GM12878 (cell line): ENCODE measurements around the gene RSPRY1.
"Not testable (repeated sequence)": the region's sequence is repeated elsewhere in the genome, so short reads cannot be mapped to it uniquely, and the experiment has no call there.

Experiments
- ASH2L ChIP-seq: fragments of 300-600, 200-600 bp; sonication (generic); IDR thresholded peaks from 2 replicates; pipeline ENCODE4 v1.6.1; 2017; ENCODE audit warnings: low read depth, mild to moderate bottlenecking, borderline replicate concordance
- BRCA1 ChIP-seq: IDR thresholded peaks from 2 replicates; pipeline ENCODE4 v1.6.1; 2011; ENCODE audit warnings: low read depth, low read length, improper control_type of control experiment
- CREB1 ChIP-seq: IDR thresholded peaks from 2 replicates; pipeline ENCODE4 v1.6.1; 2012; ENCODE audit warnings: low read depth, mild to moderate bottlenecking, inconsistent platforms
- POLR2A ChIP-seq: IDR thresholded peaks from 2 replicates; pipeline ENCODE4 v1.6.1; 2011; ENCODE audit warnings: low read depth, mild to moderate bottlenecking, low read length
- POLR2AphosphoS2 ChIP-seq: IDR thresholded peaks from 2 replicates; pipeline ENCODE4 v1.6.1; 2011; ENCODE audit warnings: low read depth, mild to moderate bottlenecking, low read length, improper control_type of control experiment, moderate library complexity
- RAD21 ChIP-seq: IDR thresholded peaks from 2 replicates; pipeline ENCODE4 v1.6.1; 2011; ENCODE audit warnings: mild to moderate bottlenecking, low read depth, low read length, moderate library complexity; ENCODE audit not compliant: insufficient read depth
- RCOR1 ChIP-seq: conservative IDR thresholded peaks from 2 replicates; pipeline ENCODE4 v1.6.1; 2012; ENCODE audit warnings: low read depth, low read length, improper control_type of control experiment
- SRF ChIP-seq, 2 experiments: IDR thresholded peaks; 2 replicates each; pipeline ENCODE4 v1.6.1; 2011; ENCODE audit warnings: low read depth in 2 of 2, low read length in 2 of 2, mild to moderate bottlenecking in 1 of 2, moderate library complexity in 1 of 2
- TF ChIP-seq, protein P1 (sequence below), 3 experiments: IDR thresholded peaks in 2 of 3; conservative IDR thresholded peaks in 1 of 3; 2 replicates each; pipeline ENCODE4 v1.5.1; 2011; ENCODE audit warnings: low read depth in 3 of 3, low read length in 3 of 3, mild to moderate bottlenecking in 3 of 3, control low read depth in 2 of 3, moderate library complexity in 2 of 3, inconsistent platforms in 1 of 3, mixed read lengths in 1 of 3; ENCODE audit not compliant: control insufficient read depth in 2 of 3, insufficient read depth in 1 of 3; ENCODE audit errors: extremely low read depth in 1 of 3
- TF ChIP-seq, protein P2 (sequence below): IDR thresholded peaks from 2 replicates; pipeline ENCODE4 v1.6.1; 2012; ENCODE audit warnings: low read depth, low read length, improper control_type of control experiment
- TF ChIP-seq, protein P3 (sequence below): fragments of 450-650 bp; formaldehyde crosslinking; IDR thresholded peaks from 2 replicates; pipeline ENCODE4 v1.5.0; 2022; ENCODE audit warnings: mild to moderate bottlenecking, missing genetic modification characterization

- not testable (repeated sequence) for TF ChIP-seq RCOR1; POLR2AphosphoS2; POLR2A; BRCA1; CREB1; SRF (IDR thresholded peaks at IDR 0.05; ENCODE audit: low read depth in 2 of 2, low read length in 2 of 2); RAD21; ASH2L
- TF ChIP-seq, protein P1, sequence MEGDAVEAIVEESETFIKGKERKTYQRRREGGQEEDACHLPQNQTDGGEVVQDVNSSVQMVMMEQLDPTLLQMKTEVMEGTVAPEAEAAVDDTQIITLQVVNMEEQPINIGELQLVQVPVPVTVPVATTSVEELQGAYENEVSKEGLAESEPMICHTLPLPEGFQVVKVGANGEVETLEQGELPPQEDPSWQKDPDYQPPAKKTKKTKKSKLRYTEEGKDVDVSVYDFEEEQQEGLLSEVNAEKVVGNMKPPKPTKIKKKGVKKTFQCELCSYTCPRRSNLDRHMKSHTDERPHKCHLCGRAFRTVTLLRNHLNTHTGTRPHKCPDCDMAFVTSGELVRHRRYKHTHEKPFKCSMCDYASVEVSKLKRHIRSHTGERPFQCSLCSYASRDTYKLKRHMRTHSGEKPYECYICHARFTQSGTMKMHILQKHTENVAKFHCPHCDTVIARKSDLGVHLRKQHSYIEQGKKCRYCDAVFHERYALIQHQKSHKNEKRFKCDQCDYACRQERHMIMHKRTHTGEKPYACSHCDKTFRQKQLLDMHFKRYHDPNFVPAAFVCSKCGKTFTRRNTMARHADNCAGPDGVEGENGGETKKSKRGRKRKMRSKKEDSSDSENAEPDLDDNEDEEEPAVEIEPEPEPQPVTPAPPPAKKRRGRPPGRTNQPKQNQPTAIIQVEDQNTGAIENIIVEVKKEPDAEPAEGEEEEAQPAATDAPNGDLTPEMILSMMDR (IDR thresholded peaks at IDR 0.05 in 2 of 3, conservative IDR thresholded peaks at IDR 0.05 in 1 of 3; ENCODE audit: control insufficient read depth in 2 of 3, extremely low read depth in 1 of 3, insufficient read depth in 1 of 3, low read depth in 3 of 3, low read length in 3 of 3), result not testable (repeated sequence)
- TF ChIP-seq, protein P2, sequence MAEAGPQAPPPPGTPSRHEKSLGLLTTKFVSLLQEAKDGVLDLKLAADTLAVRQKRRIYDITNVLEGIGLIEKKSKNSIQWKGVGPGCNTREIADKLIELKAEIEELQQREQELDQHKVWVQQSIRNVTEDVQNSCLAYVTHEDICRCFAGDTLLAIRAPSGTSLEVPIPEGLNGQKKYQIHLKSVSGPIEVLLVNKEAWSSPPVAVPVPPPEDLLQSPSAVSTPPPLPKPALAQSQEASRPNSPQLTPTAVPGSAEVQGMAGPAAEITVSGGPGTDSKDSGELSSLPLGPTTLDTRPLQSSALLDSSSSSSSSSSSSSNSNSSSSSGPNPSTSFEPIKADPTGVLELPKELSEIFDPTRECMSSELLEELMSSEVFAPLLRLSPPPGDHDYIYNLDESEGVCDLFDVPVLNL, result not testable (repeated sequence)
- TF ChIP-seq, protein P3, sequence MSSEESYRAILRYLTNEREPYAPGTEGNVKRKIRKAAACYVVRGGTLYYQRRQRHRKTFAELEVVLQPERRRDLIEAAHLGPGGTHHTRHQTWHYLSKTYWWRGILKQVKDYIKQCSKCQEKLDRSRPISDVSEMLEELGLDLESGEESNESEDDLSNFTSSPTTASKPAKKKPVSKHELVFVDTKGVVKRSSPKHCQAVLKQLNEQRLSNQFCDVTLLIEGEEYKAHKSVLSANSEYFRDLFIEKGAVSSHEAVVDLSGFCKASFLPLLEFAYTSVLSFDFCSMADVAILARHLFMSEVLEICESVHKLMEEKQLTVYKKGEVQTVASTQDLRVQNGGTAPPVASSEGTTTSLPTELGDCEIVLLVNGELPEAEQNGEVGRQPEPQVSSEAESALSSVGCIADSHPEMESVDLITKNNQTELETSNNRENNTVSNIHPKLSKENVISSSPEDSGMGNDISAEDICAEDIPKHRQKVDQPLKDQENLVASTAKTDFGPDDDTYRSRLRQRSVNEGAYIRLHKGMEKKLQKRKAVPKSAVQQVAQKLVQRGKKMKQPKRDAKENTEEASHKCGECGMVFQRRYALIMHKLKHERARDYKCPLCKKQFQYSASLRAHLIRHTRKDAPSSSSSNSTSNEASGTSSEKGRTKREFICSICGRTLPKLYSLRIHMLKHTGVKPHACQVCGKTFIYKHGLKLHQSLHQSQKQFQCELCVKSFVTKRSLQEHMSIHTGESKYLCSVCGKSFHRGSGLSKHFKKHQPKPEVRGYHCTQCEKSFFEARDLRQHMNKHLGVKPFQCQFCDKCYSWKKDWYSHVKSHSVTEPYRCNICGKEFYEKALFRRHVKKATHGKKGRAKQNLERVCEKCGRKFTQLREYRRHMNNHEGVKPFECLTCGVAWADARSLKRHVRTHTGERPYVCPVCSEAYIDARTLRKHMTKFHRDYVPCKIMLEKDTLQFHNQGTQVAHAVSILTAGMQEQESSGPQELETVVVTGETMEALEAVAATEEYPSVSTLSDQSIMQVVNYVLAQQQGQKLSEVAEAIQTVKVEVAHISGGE (CRISPR knock-in tag), result not testable (repeated sequence)
These were observed 89.8 kb downstream of the RSPRY1 start for GRCh38 chr16:57275946-57276345.
